Activated naive CD8-positive, alpha-beta T cell treated with anti-CD3 and anti-CD28 coated beads for 36 hours (primary cell): ENCODE data around the gene COQ8B. TPM values are rescaled to one million over a fixed set of nuclear protein-coding genes. Genes with fewer than 3 reads are reported as not detected.
A peak's percentile ranks its signal among the peaks of the same experiment; 100 is the strongest.

Source experiments
- DNase-seq: peaks from one replicate; pipeline ENCODE4 v3.0.0; 2021
- H3K27ac Mint-ChIP-seq: one replicate; pipeline ENCODE4 v1.8.0; 2022; ENCODE audit warnings: mild to moderate bottlenecking, moderate library complexity, mixed read lengths
- H3K27me3 Mint-ChIP-seq: one replicate; pipeline ENCODE4 v1.8.0; 2022; ENCODE audit warnings: mild to moderate bottlenecking, mixed read lengths
- H3K36me3 Mint-ChIP-seq: one replicate; pipeline ENCODE4 v1.8.0; 2021; ENCODE audit warnings: mild to moderate bottlenecking, mixed read lengths
- H3K4me1 Mint-ChIP-seq: one replicate; pipeline ENCODE4 v1.8.0; 2021; ENCODE audit warnings: mixed read lengths
- H3K4me3 Mint-ChIP-seq: one replicate; pipeline ENCODE4 v1.8.0; 2022; ENCODE audit warnings: mild to moderate bottlenecking, moderate library complexity, mixed read lengths
- H3K9me3 Mint-ChIP-seq: one replicate; pipeline ENCODE4 v1.8.0; 2022; ENCODE audit warnings: mixed read lengths
- total RNA-seq, 2 experiments: library from RNA; stranded (reverse); gene quantifications; one replicate each; pipeline ENCODE4 v1.2.3, GENCODE V29; 2021

The COQ8B gene
- total RNA-seq, 2 experiments from 2014 or later = 18.9 to 25.3 TPM

GRCh38 chr19:40683437-40683836 is 33.2 kb downstream of the COQ8B start:
- H3K4me1 Mint-ChIP-seq = no peaks in the 10 kb centered on the region

DNA sequence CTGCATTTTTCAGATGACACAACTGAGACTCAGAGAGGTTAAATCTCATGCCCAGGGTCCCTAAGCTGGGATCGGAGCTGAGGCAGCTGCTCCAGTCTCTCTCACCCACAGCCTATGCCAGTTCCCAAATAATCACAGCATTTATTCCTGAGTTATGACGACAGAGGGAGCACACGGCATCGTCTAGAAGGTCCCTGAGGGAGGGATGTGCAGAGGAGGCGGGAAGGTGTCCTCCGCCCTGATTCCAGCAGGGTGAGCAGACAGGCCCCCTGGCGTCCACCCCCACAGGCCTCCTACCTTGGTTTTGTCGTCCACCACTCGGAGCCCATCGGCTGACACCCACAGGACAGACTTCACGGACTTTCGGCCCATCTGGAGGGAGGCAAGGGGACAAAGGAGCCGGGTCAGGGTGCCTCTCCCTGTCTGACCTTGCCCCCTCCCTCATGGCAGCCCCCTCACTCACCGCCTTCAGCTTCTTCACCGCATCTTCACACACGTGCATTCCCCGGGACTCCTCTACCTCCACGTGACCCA is 34.2 kb downstream of the COQ8B start:
- no peaks in the 10 kb centered on the region for H3K9me3 Mint-ChIP-seq

More at GRCh38 chr19:40683437-40683836, 33.2 kb downstream of the COQ8B start:
- H3K9me3 Mint-ChIP-seq = no peaks in the 10 kb centered on the region
- H3K36me3 Mint-ChIP-seq = peaks cover 29% of the 10 kb centered on the region
- H3K4me3 Mint-ChIP-seq = no peak overlapping the region
- DNase-seq = no peak
- H3K27ac Mint-ChIP-seq = no peak overlapping the region
- H3K27me3 Mint-ChIP-seq = no peaks in the 10 kb centered on the region

GRCh38 chr19:40681039-40681438 is 35.6 kb downstream of the COQ8B start:
- Mint-ChIP-seq H3K27ac (no peak overlapping the region), H3K27me3 (no peaks in the 10 kb centered on the region), H3K9me3 (no peaks in the 10 kb centered on the region), H3K36me3 (peaks cover 31% of the 10 kb centered on the region), H3K4me1 (no peaks in the 10 kb centered on the region), H3K4me3 (no peak overlapping the region)
- no peak for DNase-seq

More for the DNA sequence above, 34.2 kb downstream of the COQ8B start:
- H3K27ac Mint-ChIP-seq = no peak overlapping the region
- no peaks in the 10 kb centered on the region for H3K27me3 Mint-ChIP-seq
- H3K36me3 Mint-ChIP-seq = peaks cover 32% of the 10 kb centered on the region
- no peak overlapping the region for H3K4me3 Mint-ChIP-seq
- H3K4me1 Mint-ChIP-seq = no peaks in the 10 kb centered on the region
- DNase-seq = no peak

DNA sequence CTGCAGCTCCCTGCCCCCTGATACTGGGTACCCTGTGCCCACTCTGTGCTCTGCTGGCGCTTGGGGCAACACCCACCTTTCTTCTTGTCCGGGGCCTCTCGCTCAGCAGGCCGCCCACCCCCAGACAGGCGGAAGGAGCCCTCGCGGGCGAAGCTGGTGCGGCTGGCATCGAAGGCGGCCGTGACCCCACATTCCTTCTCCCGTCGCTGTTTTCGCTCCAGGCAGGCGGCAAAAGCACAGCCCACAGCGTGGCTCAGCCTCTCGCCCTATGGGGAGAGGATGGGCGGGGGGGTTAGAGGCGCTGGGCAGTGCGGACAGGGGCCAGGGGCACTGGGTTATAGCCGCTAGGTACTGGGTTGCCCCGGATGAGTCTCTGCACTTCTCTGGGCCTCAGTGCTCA is 39.5 kb downstream of the COQ8B start:
- Mint-ChIP-seq H3K4me1 (no peaks in the 10 kb centered on the region), H3K36me3 (peaks cover 20% of the 10 kb centered on the region), H3K27ac (no peak overlapping the region), H3K4me3 (no peak overlapping the region), H3K9me3 (no peaks in the 10 kb centered on the region), H3K27me3 (no peaks in the 10 kb centered on the region)
- DNase-seq = no peak

DNA sequence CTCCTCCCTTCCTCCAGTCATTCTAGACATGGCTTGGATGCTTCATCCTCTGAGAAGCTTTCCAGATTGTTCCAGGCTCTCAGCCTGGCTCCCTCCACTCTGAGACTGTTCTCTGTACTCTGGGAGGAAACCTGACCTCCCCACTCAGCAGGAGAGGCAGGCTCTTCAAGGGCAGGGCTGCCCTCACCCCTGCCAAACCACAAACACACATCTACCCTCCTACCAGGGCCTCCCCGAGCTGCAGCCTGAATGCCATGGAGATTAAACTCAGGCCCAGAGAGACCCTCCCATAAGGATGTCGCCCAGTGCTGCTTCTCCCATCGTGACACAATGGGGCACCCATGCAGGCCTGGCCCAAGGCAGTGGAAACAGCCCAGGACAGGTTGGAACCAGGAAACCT is 42.4 kb downstream of the COQ8B start:
- no peak for DNase-seq
- Mint-ChIP-seq H3K27me3 (no peaks in the 10 kb centered on the region), H3K36me3 (peaks cover 27% of the 10 kb centered on the region), H3K4me1 (no peaks in the 10 kb centered on the region), H3K27ac (no peak overlapping the region), H3K4me3 (no peak overlapping the region), H3K9me3 (no peaks in the 10 kb centered on the region)

- H3K4me3 Mint-ChIP-seq = no peak overlapping the region
- H3K9me3 Mint-ChIP-seq = no peaks in the 10 kb centered on the region
- H3K27me3 Mint-ChIP-seq = no peaks in the 10 kb centered on the region
- H3K27ac Mint-ChIP-seq = no peak overlapping the region
- no peak for DNase-seq
- no peaks in the 10 kb centered on the region for H3K4me1 Mint-ChIP-seq
- H3K36me3 Mint-ChIP-seq = peaks cover 31% of the 10 kb centered on the region
Measured at GRCh38 chr19:40673397-40673796, 43.3 kb downstream of the COQ8B start.

DNA sequence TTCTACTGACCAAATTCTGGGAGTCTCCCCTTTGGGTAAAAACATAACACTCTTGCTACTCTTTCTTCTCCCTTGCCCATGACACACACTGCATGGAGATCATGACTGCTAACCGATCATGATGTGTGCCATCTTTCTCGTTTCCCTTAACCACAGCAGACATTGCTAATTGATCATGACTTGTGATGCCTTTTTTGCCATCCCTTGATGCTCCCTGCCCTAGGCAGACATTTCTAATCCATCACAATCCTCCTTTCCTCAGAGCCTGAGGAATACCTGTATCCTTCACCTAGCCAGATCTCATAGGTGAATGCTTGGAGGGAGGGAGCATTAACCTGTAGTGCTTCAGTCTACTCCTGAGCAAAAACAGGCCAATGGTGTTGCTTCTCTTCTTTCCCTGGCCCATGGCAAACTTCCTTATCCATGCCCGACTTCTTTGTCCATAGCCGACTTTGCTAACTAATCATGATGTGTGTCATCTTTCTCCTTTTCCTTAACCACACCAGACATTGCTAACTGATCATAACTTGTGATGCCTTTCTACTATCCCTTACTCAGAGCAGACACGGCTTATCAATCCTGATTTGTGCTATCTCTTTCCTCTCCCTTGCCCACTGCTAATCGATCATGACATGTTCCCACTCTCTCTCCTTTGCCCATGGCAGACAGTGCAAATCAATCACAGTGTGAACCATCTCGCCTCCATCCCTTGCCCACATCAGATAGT is 44.0 kb downstream of the COQ8B start:
- no peak overlapping the region for H3K4me3 Mint-ChIP-seq
- peaks cover 31% of the 10 kb centered on the region for H3K36me3 Mint-ChIP-seq
- H3K27me3 Mint-ChIP-seq = no peaks in the 10 kb centered on the region
- no peak overlapping the region for H3K27ac Mint-ChIP-seq
- no peaks in the 10 kb centered on the region for H3K9me3 Mint-ChIP-seq
- DNase-seq = no peak
- H3K4me1 Mint-ChIP-seq = no peaks in the 10 kb centered on the region

DNA sequence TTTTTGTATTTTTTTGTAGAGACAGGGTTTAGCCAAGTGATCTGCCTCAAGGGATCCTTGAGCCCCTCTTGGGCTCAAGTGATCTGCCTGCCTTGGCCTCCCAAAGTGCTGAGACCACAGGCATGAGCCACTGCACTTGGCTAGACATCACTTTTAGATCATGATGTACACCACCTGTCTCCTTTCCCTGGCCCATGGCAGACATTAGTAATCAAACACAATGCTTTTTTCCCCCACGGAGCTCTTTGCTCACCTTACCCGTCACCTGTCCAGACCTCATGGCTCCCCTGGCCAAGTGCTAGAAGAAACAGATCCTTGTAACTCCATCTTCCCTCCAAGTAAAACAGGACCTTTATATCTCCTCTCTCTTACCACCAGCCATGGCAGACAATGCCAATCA is 44.6 kb downstream of the COQ8B start:
- Mint-ChIP-seq H3K4me3 (no peak overlapping the region), H3K36me3 (peaks cover 33% of the 10 kb centered on the region), H3K27me3 (no peaks in the 10 kb centered on the region), H3K4me1 (no peaks in the 10 kb centered on the region), H3K27ac (no peak overlapping the region), H3K9me3 (no peaks in the 10 kb centered on the region)
- DNase-seq = no peak

GRCh38 chr19:40671404-40671803 is 45.3 kb downstream of the COQ8B start:
- no peak overlapping the region for H3K27ac Mint-ChIP-seq
- H3K36me3 Mint-ChIP-seq = peaks cover 36% of the 10 kb centered on the region
- H3K4me3 Mint-ChIP-seq = no peak overlapping the region
- no peaks in the 10 kb centered on the region for H3K9me3 Mint-ChIP-seq
- peaks cover 2% of the 10 kb centered on the region for H3K4me1 Mint-ChIP-seq
- DNase-seq = no peak
- no peaks in the 10 kb centered on the region for H3K27me3 Mint-ChIP-seq

GRCh38 chr19:40668991-40669614 is 47.6 kb downstream of the COQ8B start:
- H3K36me3 Mint-ChIP-seq = peaks cover 32% of the 10 kb centered on the region
- no peak overlapping the region for H3K4me3 Mint-ChIP-seq
- DNase-seq = no peak

GRCh38 chr19:40667602-40668001 is 49.1 kb downstream of the COQ8B start:
- Mint-ChIP-seq H3K27me3 (no peaks in the 10 kb centered on the region), H3K4me3 (no peak overlapping the region), H3K27ac (no peak overlapping the region), H3K4me1 (peaks cover 16% of the 10 kb centered on the region), H3K36me3 (peaks cover 32% of the 10 kb centered on the region), H3K9me3 (no peaks in the 10 kb centered on the region)
- no peak for DNase-seq

More at GRCh38 chr19:40668991-40669614, 47.6 kb downstream of the COQ8B start:
- Mint-ChIP-seq H3K4me1 (peaks cover 7% of the 10 kb centered on the region), H3K9me3 (no peaks in the 10 kb centered on the region), H3K27ac (no peak overlapping the region), H3K27me3 (no peaks in the 10 kb centered on the region)

GRCh38 chr19:40666803-40667438 is 49.8 kb downstream of the COQ8B start:
- Mint-ChIP-seq H3K4me1 (peaks cover 16% of the 10 kb centered on the region), H3K36me3 (peaks cover 32% of the 10 kb centered on the region), H3K27ac (no peak overlapping the region), H3K4me3 (no peak overlapping the region), H3K9me3 (no peaks in the 10 kb centered on the region), H3K27me3 (no peaks in the 10 kb centered on the region)
- no peak for DNase-seq

- Mint-ChIP-seq H3K27ac (peak overlapping the region; percentile 48), H3K9me3 (no peaks in the 10 kb centered on the region), H3K27me3 (peaks cover 3% of the 10 kb centered on the region), H3K4me3 (peak overlapping the region; percentile 79), H3K36me3 (peaks cover 13% of the 10 kb centered on the region), H3K4me1 (peaks cover 16% of the 10 kb centered on the region)
- peak; percentile 26 for DNase-seq
Measured at GRCh38 chr19:40663695-40664692, 52.7 kb downstream of the COQ8B start.

DNA sequence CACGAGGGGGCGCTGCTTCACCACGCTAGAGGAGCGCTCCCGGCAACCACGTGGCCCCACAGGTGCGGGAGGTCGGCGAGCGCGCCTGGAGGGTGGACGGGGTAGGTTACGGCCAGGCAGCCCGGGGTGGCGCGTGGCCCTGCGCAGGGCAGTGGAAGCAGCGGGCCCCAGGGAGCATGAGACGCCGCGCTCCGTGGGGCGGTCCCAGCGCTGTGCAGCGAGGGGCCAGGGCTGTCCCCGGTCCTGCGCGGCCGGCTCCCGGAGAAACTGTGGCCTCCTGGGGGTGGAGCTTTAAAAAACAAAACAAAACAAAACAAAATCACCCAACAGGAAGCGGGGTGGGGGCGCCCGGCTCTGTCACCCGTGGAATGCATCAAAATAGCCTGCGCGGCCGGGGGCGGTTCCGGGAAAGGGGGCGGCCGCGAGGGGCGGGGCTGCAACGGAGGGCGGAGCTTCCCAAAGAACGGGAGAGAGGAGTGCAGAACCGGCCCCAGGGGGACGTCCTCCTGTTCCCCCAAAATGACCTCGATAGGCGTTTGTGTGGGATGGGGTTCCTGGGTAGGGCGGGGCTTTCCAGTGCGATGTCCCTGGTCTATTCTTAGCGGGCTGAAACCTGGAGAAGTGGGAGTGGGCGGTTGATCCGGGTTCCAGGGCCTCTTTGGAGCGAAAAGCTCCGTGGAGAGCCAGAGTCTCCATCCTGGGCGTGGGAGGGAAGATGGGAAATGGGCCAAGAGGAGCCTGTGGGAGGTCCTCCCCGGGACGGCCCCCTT is 53.6 kb downstream of the COQ8B start:
- Mint-ChIP-seq H3K27ac (peak overlapping the region; percentile 83), H3K4me3 (peak overlapping the region; percentile 79), H3K27me3 (peaks cover 3% of the 10 kb centered on the region), H3K4me1 (peaks cover 16% of the 10 kb centered on the region), H3K9me3 (no peaks in the 10 kb centered on the region), H3K36me3 (peaks cover 7% of the 10 kb centered on the region)
- peak; percentile 92 for DNase-seq
